Prostate gland (tissue), 2 donors: ENCODE data around the gene ZNF493.

ENCODE experiments used
- POLR2A ChIP-seq: fragments of 450-650 bp; IDR thresholded peaks from one replicate; pipeline ENCODE4 v1.6.1; 2016; ENCODE audit warnings: antibody characterized with exemption, mild to moderate bottlenecking
- POLR2AphosphoS5 ChIP-seq: sonication (generic); formaldehyde crosslinking; IDR thresholded peaks from one replicate; pipeline ENCODE4 v1.6.1; 2017; ENCODE audit warnings: antibody characterized with exemption
- TF ChIP-seq, protein P1 (sequence below), 4 experiments: fragments of 200-600 bp in 2 of 4; fragments of 450-650 bp in 2 of 4; sonication (generic) in 2 of 4; IDR thresholded peaks; 1 replicate in 3 of 4; 2 replicates in 1 of 4; pipeline ENCODE4 v1.5.1; 2016 to 2019; ENCODE audit warnings: antibody characterized with exemption in 4 of 4, mild to moderate bottlenecking in 2 of 4, moderate library complexity in 2 of 4

DNA sequence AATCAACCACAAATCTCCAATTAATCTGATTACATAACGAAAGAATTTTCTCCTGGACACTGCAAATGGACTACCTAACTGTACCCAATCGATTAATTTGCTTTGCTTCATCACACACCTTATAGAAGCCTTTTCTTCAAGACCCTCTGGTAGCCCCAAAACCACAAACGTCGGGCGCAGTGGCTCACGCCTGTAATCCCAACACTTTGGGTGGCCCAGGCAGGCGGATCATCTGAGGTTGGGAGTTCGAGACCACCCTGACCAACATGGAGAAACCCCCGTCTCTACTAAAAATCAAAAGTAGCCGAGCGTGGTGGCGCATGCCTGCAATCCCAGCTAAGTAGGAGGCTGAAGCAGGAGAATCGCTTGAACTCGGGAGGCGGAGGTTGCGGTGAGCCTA lies 65.6 kb downstream of the ZNF493 start:
- TF ChIP-seq, protein P1, sequence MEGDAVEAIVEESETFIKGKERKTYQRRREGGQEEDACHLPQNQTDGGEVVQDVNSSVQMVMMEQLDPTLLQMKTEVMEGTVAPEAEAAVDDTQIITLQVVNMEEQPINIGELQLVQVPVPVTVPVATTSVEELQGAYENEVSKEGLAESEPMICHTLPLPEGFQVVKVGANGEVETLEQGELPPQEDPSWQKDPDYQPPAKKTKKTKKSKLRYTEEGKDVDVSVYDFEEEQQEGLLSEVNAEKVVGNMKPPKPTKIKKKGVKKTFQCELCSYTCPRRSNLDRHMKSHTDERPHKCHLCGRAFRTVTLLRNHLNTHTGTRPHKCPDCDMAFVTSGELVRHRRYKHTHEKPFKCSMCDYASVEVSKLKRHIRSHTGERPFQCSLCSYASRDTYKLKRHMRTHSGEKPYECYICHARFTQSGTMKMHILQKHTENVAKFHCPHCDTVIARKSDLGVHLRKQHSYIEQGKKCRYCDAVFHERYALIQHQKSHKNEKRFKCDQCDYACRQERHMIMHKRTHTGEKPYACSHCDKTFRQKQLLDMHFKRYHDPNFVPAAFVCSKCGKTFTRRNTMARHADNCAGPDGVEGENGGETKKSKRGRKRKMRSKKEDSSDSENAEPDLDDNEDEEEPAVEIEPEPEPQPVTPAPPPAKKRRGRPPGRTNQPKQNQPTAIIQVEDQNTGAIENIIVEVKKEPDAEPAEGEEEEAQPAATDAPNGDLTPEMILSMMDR (IDR thresholded peaks at IDR 0.05): no peak
- TF ChIP-seq POLR2AphosphoS5 (no peak), POLR2A (no peak)
